Upper lobe of left lung (tissue), 4 donors: ENCODE measurements around the gene ABCB7.

Experiments
- POLR2A ChIP-seq, 4 donors: fragments of 450-650 bp; IDR thresholded peaks; one replicate each; pipeline ENCODE4 v1.5.1; 2016 to 2017; ENCODE audit warnings: antibody characterized with exemption in 4 of 4, mild to moderate bottlenecking in 2 of 4
- POLR2AphosphoS5 ChIP-seq, 2 donors: sonication (generic); formaldehyde crosslinking; IDR thresholded peaks; one replicate each; pipeline ENCODE4 v1.5.1; 2017; ENCODE audit warnings: antibody characterized with exemption in 2 of 2
- TF ChIP-seq, protein P1 (sequence below), 6 experiments: fragments of 450-650 bp in 4 of 6; fragments of 200-600 bp in 2 of 6; sonication (generic) in 2 of 6; IDR thresholded peaks; one replicate each; pipeline ENCODE4 v1.5.1; 2016 to 2019; ENCODE audit warnings: antibody characterized with exemption in 6 of 6

DNA sequence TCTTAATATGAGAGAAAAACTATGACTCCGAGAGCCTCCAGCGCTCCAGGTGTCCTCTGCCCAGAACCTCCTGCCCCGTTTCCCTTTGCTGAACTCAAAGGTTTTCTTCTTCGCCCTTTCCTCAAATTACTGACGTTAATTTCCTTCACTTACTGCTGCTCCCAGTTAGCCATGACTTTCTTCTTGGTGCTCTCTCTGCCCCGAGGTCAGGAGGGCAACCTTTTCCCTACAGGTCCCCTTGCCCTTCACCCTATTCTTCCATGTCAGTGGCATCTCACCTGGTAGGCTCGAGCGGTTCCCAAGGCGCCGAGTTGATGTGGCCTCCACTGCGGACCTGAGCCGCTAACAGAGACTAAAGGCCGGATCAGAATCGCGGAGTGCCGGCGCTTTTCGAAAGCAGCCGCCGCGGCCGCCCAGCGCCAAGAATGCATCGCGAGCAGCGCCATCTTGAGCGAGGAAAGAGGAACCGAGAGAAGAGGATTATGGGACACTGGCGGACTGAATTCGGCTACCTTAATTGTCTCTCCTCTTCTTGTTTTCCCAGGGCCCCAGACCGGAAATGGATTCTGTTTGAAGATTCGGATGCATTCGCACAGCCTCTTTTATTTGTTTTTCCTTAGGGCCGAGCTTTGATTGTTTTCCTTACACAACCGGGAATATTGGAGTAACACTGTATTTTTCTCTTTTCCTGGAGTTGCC lies at the start of gene ABCB7:
- TF ChIP-seq, protein P1, sequence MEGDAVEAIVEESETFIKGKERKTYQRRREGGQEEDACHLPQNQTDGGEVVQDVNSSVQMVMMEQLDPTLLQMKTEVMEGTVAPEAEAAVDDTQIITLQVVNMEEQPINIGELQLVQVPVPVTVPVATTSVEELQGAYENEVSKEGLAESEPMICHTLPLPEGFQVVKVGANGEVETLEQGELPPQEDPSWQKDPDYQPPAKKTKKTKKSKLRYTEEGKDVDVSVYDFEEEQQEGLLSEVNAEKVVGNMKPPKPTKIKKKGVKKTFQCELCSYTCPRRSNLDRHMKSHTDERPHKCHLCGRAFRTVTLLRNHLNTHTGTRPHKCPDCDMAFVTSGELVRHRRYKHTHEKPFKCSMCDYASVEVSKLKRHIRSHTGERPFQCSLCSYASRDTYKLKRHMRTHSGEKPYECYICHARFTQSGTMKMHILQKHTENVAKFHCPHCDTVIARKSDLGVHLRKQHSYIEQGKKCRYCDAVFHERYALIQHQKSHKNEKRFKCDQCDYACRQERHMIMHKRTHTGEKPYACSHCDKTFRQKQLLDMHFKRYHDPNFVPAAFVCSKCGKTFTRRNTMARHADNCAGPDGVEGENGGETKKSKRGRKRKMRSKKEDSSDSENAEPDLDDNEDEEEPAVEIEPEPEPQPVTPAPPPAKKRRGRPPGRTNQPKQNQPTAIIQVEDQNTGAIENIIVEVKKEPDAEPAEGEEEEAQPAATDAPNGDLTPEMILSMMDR (IDR thresholded peaks at IDR 0.05) = peak in 1 of 6 experiments; percentile 11
- TF ChIP-seq POLR2AphosphoS5 (IDR thresholded peaks at IDR 0.05) = peak in 1 of 2 donors; percentile 38
- TF ChIP-seq POLR2A (IDR thresholded peaks at IDR 0.05) = peak in 3 of 4 donors; percentile 20 to 52 (median 22)
